Body of pancreas (tissue), 4 donors: ENCODE results near the gene GGA1. TPM values are rescaled to one million over a fixed set of nuclear protein-coding genes. Genes with fewer than 3 reads are reported as not detected.
"Not testable (repeated sequence)": the region's sequence is repeated elsewhere in the genome, so short reads cannot be mapped to it uniquely, and the experiment has no call there.

ENCODE experiments used
- ATAC-seq: fragments of 150-250 bp; one replicate; pipeline ENCODE4 v1.9.1; 2016
- DNase-seq, 4 donors: peaks; one replicate each; pipeline ENCODE4 v3.0.0-alpha.2; 2019
- H3K27ac ChIP-seq, 4 donors: fragments of 200-600 bp; sonication (generic); 1 replicate in 3 of 4; 2 replicates in 1 of 4; pipeline versions ENCODE4 v1.5.1 to v1.6.1; 2016 to 2019; ENCODE audit warnings: mild to moderate bottlenecking in 1 of 4, mixed read lengths in 1 of 4, moderate library complexity in 1 of 4
- H3K27me3 ChIP-seq, 2 donors: fragments of 200-600 bp; sonication (generic); one replicate each; pipeline ENCODE4 v1.6.0; 2016; ENCODE audit warnings: mild to moderate bottlenecking in 1 of 2
- H3K36me3 ChIP-seq, 2 donors: fragments of 200-600 bp; sonication (generic); replicated peaks in 1 of 2; 2 replicates each; pipeline ENCODE4 v1.5.1; 2016; ENCODE audit warnings: low read depth in 2 of 2; ENCODE audit not compliant: insufficient read depth in 1 of 2
- H3K4me1 ChIP-seq: fragments of 200-600 bp; sonication (generic); one replicate; pipeline ENCODE4 v1.6.0; 2016
- H3K4me3 ChIP-seq, 2 donors: fragments of 200-600 bp; sonication (generic); 1 replicate in 1 of 2; 2 replicates in 1 of 2; pipeline ENCODE4 v1.5.1; 2016 to 2019
- H3K9me3 ChIP-seq, 3 donors: fragments of 200-600 bp; sonication (generic); 1 replicate in 2 of 3; 2 replicates in 1 of 3; pipeline ENCODE4 v1.5.1; 2016
- CTCF ChIP-seq, 7 experiments: fragments of 450-650 bp in 4 of 7; fragments of 200-600 bp in 3 of 7; sonication (generic) in 3 of 7; IDR thresholded peaks; one replicate each; pipeline ENCODE4 v1.5.1; 2016 to 2019; ENCODE audit warnings: antibody characterized with exemption in 7 of 7
- POLR2A ChIP-seq, 3 donors: fragments of 450-650 bp; IDR thresholded peaks; one replicate each; pipeline ENCODE4 v1.6.1; 2016; ENCODE audit warnings: antibody characterized with exemption in 3 of 3, mild to moderate bottlenecking in 2 of 3
- WGBS, 2 donors: methylation state at CpG; one replicate each; pipeline ENCODE4 v1.1.5; 2017; 5-methylcytosine and 5-hydroxymethylcytosine counted together
- intact Hi-C: fragments of 100-400 bp; cut with DNase I; formaldehyde crosslinking; loops from one replicate; pipeline ENCODE4 v1.15.1; 2023
- total RNA-seq, 2 donors: library from RNA; depleted of rRNA; stranded (reverse); fragments of >200 nt; gene quantifications; one replicate each; pipeline ENCODE4 v1.1.0, GENCODE V29; 2016

Gene GGA1
- total RNA-seq, 2 donors from 2014 or later: 38.4 to 42.5 TPM

DNA sequence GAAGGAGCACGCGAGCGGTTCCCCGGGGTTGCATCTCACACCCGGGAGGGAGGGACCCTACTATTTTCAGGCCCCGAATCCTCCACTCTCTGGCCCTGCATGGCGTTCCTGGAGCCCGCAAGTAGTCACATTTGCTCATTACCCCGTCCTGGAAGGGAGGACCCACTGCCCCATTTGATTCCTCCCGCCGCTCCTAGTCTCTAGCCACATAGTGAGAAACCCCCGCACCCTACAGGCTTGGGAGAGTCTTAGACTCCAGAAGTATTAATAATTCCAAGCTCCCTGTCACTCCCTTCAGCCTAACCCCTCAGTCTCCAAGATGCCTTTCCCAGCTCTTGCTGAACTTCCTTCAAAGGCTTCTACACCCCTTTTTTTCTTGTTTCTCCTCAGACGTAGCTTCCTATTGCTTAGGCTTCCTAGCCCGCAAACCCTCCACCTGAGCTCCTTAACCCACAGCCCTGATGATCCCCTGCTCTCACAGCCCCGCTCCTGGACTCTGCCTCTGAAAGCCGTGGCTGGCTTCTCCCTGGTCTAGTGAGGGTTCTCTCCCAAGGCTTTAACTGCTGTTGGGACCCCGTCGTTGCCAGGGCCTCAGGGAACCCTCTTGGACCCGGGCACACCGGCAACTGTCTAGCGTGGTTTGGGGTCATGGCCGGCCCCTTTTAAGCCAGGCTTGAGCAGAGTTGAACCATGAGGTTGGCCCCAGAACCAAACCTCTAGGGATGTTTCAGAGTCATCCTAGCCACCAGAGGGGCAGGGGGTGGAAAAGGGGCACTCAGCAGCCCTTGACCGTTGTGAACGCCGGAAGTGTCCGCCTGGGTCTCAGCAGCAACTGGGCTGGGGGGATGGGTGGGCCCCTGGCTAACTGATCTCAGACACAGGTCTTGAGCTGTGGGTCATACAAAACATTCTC lies 862 bp downstream of the GGA1 start:
- Histone ChIP-seq H3K36me3 (peaks cover 0 to 2% of the 10 kb centered on the region in 2 donors), H3K27me3 (no peaks in the 10 kb centered on the region), H3K9me3 (no peaks in the 10 kb centered on the region), H3K27ac (peak overlapping the region; percentile 92 to 97 (median 94)), H3K4me3 (peak overlapping the region; percentile 73 to 84), H3K4me1 (peaks cover 41% of the 10 kb centered on the region)
- no peak for ATAC-seq
- intact Hi-C loops: no loop called here
- no peak for DNase-seq
- peak in 1 of 7 experiments; percentile 2 for TF ChIP-seq CTCF (IDR thresholded peaks at IDR 0.05)
- no peak for TF ChIP-seq POLR2A (IDR thresholded peaks at IDR 0.05)
- 5 to 10% methylated on average over 12 to 26 of the region's 26 CpGs for WGBS, 2 donors

- WGBS, 2 donors: 70 to 86% methylated on average over 3 of the region's 3 CpGs
- DNase-seq, H3K4me3 ChIP-seq, H3K27me3 ChIP-seq, ATAC-seq, H3K36me3 ChIP-seq, H3K9me3 ChIP-seq, intact Hi-C loops: not testable (repeated sequence)
- Histone ChIP-seq H3K4me1 (peaks cover 41% of the 10 kb centered on the region), H3K27ac (peak overlapping the region in 3 of 4 donors; percentile 92 to 96 (median 93))
These were observed 1.5 kb downstream of the GGA1 start for GRCh38 chr22:37610153-37610475.

DNA sequence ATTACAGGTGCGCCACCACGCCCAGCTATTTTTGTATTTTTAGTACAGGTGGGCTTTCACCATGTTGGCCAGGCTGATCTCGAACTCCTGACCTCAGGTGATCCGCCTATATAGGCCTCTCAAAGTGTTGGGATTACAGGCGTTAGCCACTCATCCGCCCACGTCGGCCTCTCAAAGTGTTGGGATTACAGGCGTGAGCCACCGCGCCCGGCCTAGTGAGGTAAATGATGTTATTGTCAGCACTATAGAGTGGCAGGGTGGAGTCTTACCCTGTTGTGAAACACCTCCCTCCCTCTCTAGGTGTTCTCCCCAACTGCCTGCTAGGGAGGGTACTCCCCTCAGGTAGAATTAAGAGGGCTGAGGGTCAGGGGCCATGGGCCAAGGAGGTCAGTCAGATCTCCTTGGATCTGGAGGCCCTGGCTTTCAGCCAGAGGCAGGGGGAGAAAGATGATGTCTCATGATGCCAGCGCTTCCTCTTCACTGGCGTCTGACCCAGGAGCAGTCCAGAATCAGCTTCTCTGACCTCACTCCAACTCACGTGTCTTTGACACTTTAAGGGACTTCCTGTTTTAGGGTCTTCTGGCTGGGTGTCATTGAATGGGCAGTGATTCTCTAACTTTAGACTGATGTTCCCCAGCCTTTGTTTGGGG lies 2.0 kb downstream of the GGA1 start:
- DNase-seq (peak in 1 of 4 donors; percentile 67), ATAC-seq (no peak)
- 84 to 85% methylated on average over 5 to 15 of the region's 15 CpGs for WGBS, 2 donors
- peaks cover 0 to 2% of the 10 kb centered on the region in 2 donors for H3K36me3 ChIP-seq
- H3K9me3 ChIP-seq: no peaks in the 10 kb centered on the region
- H3K27me3 ChIP-seq: no peaks in the 10 kb centered on the region
- peaks cover 41% of the 10 kb centered on the region for H3K4me1 ChIP-seq
- intact Hi-C loops: no loop called here
- TF ChIP-seq CTCF (IDR thresholded peaks at IDR 0.05): no peak
- TF ChIP-seq POLR2A (IDR thresholded peaks at IDR 0.05): peak in 1 of 3 donors; percentile 12
- peak overlapping the region in 2 of 4 donors; percentile 93 to 96 for H3K27ac ChIP-seq
- no peak overlapping the region for H3K4me3 ChIP-seq

DNA sequence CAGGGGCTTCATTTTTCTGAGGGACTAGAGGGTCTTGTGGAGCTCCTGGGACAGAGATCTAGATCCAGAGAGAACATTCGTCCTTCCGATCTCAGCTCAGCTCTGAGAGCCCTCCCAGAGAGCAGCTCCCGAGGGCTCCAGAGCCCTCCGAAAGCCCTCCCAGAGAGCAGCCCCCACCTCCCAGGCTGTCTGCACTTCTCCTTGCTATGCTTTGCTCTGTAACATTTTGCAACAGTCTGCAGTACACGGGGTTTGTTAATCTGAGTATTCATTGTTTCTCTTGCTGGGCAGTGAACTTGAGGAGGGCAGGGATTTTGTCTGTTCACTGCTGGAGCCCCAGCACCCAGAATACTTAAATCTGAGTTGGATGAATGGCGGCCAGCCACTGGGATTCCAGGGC lies 2.6 kb downstream of the GGA1 start:
- peaks cover 0 to 5% of the 10 kb centered on the region in 2 donors for H3K36me3 ChIP-seq
- no peaks in the 10 kb centered on the region for H3K27me3 ChIP-seq
- no peaks in the 10 kb centered on the region for H3K9me3 ChIP-seq
- ATAC-seq (no peak), DNase-seq (no peak)
- H3K4me1 ChIP-seq: peaks cover 39% of the 10 kb centered on the region
- intact Hi-C loops: no loop called here
- 80 to 81% methylated on average over 4 to 6 of the region's 6 CpGs for WGBS, 2 donors
- no peak overlapping the region for H3K4me3 ChIP-seq
- H3K27ac ChIP-seq: peak overlapping the region in 1 of 4 donors; percentile 41
- TF ChIP-seq POLR2A (IDR thresholded peaks at IDR 0.05): no peak
- no peak for TF ChIP-seq CTCF (IDR thresholded peaks at IDR 0.05)
